IMR-90 (cell line): ENCODE results near the gene SLC66A1. TPM values are rescaled to one million over a fixed set of nuclear protein-coding genes. Genes with fewer than 3 reads are reported as not detected.

Experiments used
- ATAC-seq: fragments of 200-7000 bp; cut with Tn5 transposase; 2 replicates; pipeline ENCODE4 v1.9.1; 2020; ENCODE audit warnings: low read depth, mild to moderate bottlenecking, moderate library complexity
- BruUV-seq: library from RNA; stranded (reverse); fragments of 400-500 nt; replicated peaks from 2 replicates; lab custom pipeline; 2021; lab: Mats Ljungman, UMichigan
- CTCF ChIA-PET: fragments of 300-600 bp; formaldehyde crosslinking; extraction: SDS; loops from one replicate; lab custom pipeline; 2021; ENCODE audit warnings: antibody characterized with exemption; lab: Yijun Ruan, JAX
- POLR2A ChIA-PET: fragments of 300-600 bp; sonication (Branson Sonifier 250); formaldehyde crosslinking; loops from one replicate; lab custom pipeline; 2022; ENCODE audit warnings: antibody characterized with exemption; ENCODE audit not compliant: unreplicated experiment; lab: Charles Lee
- DNase-seq: peaks from one replicate; pipeline ENCODE4 v3.0.0; 2013
- H2AFZ ChIP-seq: replicated peaks from 2 replicates; pipeline ENCODE3; 2013; ENCODE audit warnings: low read length, mild to moderate bottlenecking; ENCODE audit not compliant: poor library complexity
- H2AK5ac ChIP-seq: 2 replicates; pipeline ENCODE4 v1.6.1; 2013; ENCODE audit warnings: low read depth, low read length, inconsistent platforms
- H2AK9ac ChIP-seq: replicated peaks from 2 replicates; pipeline ENCODE3; 2013; ENCODE audit warnings: mild to moderate bottlenecking, low read depth, low read length, moderate library complexity; ENCODE audit not compliant: poor library complexity
- H2BK120ac ChIP-seq: 2 replicates; pipeline ENCODE4 v1.6.1; 2013; ENCODE audit warnings: low read depth, low read length, inconsistent platforms
- H2BK15ac ChIP-seq: 3 replicates; pipeline ENCODE4 v1.6.1; 2013; ENCODE audit warnings: low read depth, low read length, inconsistent platforms
- H2BK20ac ChIP-seq: 2 replicates; pipeline ENCODE4 v1.6.1; 2013; ENCODE audit warnings: low read depth, mild to moderate bottlenecking, inconsistent platforms, low read length, moderate library complexity
- H2BK5ac ChIP-seq: 2 replicates; pipeline ENCODE4 v1.6.1; 2013; ENCODE audit warnings: mild to moderate bottlenecking, low read depth, low read length, inconsistent platforms; ENCODE audit not compliant: poor library complexity, severe bottlenecking
- H3K14ac ChIP-seq: replicated peaks from 2 replicates; pipeline ENCODE4 v1.6.1; 2013; ENCODE audit warnings: low read depth, low read length, inconsistent platforms
- H3K18ac ChIP-seq: 2 replicates; pipeline ENCODE4 v1.6.1; 2013; ENCODE audit warnings: low read depth, low read length, control low read depth
- H3K23ac ChIP-seq: 2 replicates; pipeline ENCODE4 v1.6.1; 2013; ENCODE audit warnings: low read depth, low read length, inconsistent platforms
- H3K27ac ChIP-seq: 2 replicates; pipeline ENCODE4 v1.5.1; 2013; ENCODE audit warnings: mild to moderate bottlenecking, control low read depth, low read length; ENCODE audit not compliant: insufficient read depth
- H3K27me3 ChIP-seq: 2 replicates; pipeline ENCODE4 v1.6.1; 2013; ENCODE audit warnings: low read length; ENCODE audit not compliant: control insufficient read depth, insufficient read depth
- H3K36me3 ChIP-seq: 2 replicates; pipeline ENCODE4 v1.6.1; 2013; ENCODE audit warnings: low read length, mixed read lengths; ENCODE audit not compliant: control insufficient read depth, insufficient read depth
- H3K4ac ChIP-seq: 2 replicates; pipeline ENCODE4 v1.6.1; 2013; ENCODE audit warnings: low read depth, low read length, inconsistent platforms
- H3K4me1 ChIP-seq: 2 replicates; pipeline ENCODE4 v1.6.1; 2013; ENCODE audit warnings: low read length, mixed read lengths; ENCODE audit not compliant: control insufficient read depth, insufficient read depth
- H3K4me2 ChIP-seq: 2 replicates; pipeline ENCODE4 v1.6.1; 2013; ENCODE audit warnings: low read depth, mild to moderate bottlenecking, control low read depth, low read length, moderate library complexity
- H3K4me3 ChIP-seq: 2 replicates; pipeline ENCODE4 v1.5.1; 2013; ENCODE audit warnings: low read depth, mild to moderate bottlenecking, control low read depth, low read length, moderate library complexity; ENCODE audit not compliant: insufficient read depth
- H3K56ac ChIP-seq: 2 replicates; pipeline ENCODE4 v1.6.1; 2013; ENCODE audit warnings: low read length, inconsistent platforms; ENCODE audit not compliant: insufficient read depth; ENCODE audit errors: extremely low read depth
- H3K79me1 ChIP-seq, 2 experiments: 2 replicates each; pipeline ENCODE4 v1.6.1; 2013; ENCODE audit warnings: low read length in 2 of 2, inconsistent platforms in 1 of 2, low read depth in 1 of 2
- H3K9ac ChIP-seq: 2 replicates; pipeline ENCODE4 v1.6.1; 2013; ENCODE audit warnings: low read depth, low read length, control low read depth
- H3K9me1 ChIP-seq: 2 replicates; pipeline ENCODE4 v1.6.1; 2013; ENCODE audit warnings: low read length, inconsistent platforms; ENCODE audit not compliant: insufficient read depth
- H3K9me3 ChIP-seq: 2 replicates; pipeline ENCODE4 v1.6.1; 2013; ENCODE audit warnings: low read length; ENCODE audit not compliant: control insufficient read depth, insufficient read depth
- H4K20me1 ChIP-seq: 2 replicates; pipeline ENCODE4 v1.6.1; 2013; ENCODE audit warnings: low read length, inconsistent platforms; ENCODE audit not compliant: insufficient read depth
- H4K5ac ChIP-seq: 2 replicates; pipeline ENCODE4 v1.6.1; 2013; ENCODE audit warnings: mild to moderate bottlenecking, low read depth, low read length, control low read depth
- H4K8ac ChIP-seq, 2 experiments: 2 replicates each; pipeline ENCODE4 v1.6.1; 2013; ENCODE audit warnings: low read depth in 2 of 2, low read length in 2 of 2, control low read depth in 1 of 2, inconsistent platforms in 1 of 2
- H4K91ac ChIP-seq: 2 replicates; pipeline ENCODE4 v1.6.1; 2013; ENCODE audit warnings: low read depth, low read length, inconsistent platforms; ENCODE audit not compliant: insufficient read depth
- BHLHE40 ChIP-seq: fragments of 150-350 bp; IDR thresholded peaks from 2 replicates; pipeline ENCODE4 v1.6.1; 2016; ENCODE audit warnings: mild to moderate bottlenecking, low read depth, low read length
- CEBPB ChIP-seq: IDR thresholded peaks from 2 replicates; pipeline ENCODE4 v1.6.1; 2012; ENCODE audit warnings: low read depth, low read length, improper control_type of control experiment
- ELK1 ChIP-seq: fragments of 150-350 bp; IDR thresholded peaks from 2 replicates; pipeline ENCODE4 v1.6.1; 2016; ENCODE audit warnings: low read depth, mild to moderate bottlenecking, low read length, moderate library complexity, borderline replicate concordance
- FOS ChIP-seq: fragments of 150-350 bp; IDR thresholded peaks from 2 replicates; pipeline ENCODE4 v1.6.1; 2016; ENCODE audit warnings: low read depth, low read length
- MAFK ChIP-seq: IDR thresholded peaks from 2 replicates; pipeline ENCODE4 v1.6.1; 2012; ENCODE audit warnings: low read depth, low read length, improper control_type of control experiment
- MAZ ChIP-seq: IDR thresholded peaks from 2 replicates; pipeline ENCODE4 v1.6.1; 2012; ENCODE audit warnings: low read depth, mild to moderate bottlenecking, low read length, improper control_type of control experiment, moderate library complexity, borderline replicate concordance
- POLR2A ChIP-seq: IDR thresholded peaks from 2 replicates; pipeline ENCODE4 v1.6.1; 2012; ENCODE audit warnings: mild to moderate bottlenecking, low read depth, low read length
- RAD21 ChIP-seq: IDR thresholded peaks from 2 replicates; pipeline ENCODE4 v1.6.1; 2012; ENCODE audit warnings: low read length, improper control_type of control experiment
- RCOR1 ChIP-seq: IDR thresholded peaks from 2 replicates; pipeline ENCODE4 v1.6.1; 2012; ENCODE audit warnings: mild to moderate bottlenecking, low read length, improper control_type of control experiment; ENCODE audit not compliant: insufficient replicate concordance
- RFX5 ChIP-seq: IDR thresholded peaks from 2 replicates; pipeline ENCODE4 v1.8.0; 2012; ENCODE audit warnings: low read depth, mild to moderate bottlenecking, low read length, moderate library complexity
- WGBS, 2 experiments: methylation state at CpG; one replicate each; pipeline versions ENCODE4 v1.1.5 to v1.1.7; 2013; ENCODE audit warnings: missing lambda C conversion rate in 2 of 2; ENCODE audit not compliant: insufficient read length in 1 of 2; ENCODE audit errors: extremely low coverage in 2 of 2; 5-methylcytosine and 5-hydroxymethylcytosine counted together
- dilution Hi-C: fragments of 300-500 bp; cut with HindIII; formaldehyde crosslinking; loops from one replicate; pipeline ENCODE4 v1.14.3; 2018; ENCODE audit warnings: low sequenced_read_pairs; ENCODE audit not compliant: unreplicated experiment
- in situ Hi-C: fragments of 300-500 bp; cut with MboI; formaldehyde crosslinking; loops from 3 replicates; pipeline ENCODE4 v1.14.3; 2019; ENCODE audit warnings: low sequenced_read_pairs, inconsistent platforms, mixed read lengths
- intact Hi-C: fragments of 100-400 bp; cut with micrococcal nuclease; formaldehyde crosslinking; loops from 2 replicates; pipeline ENCODE4 v1.10.0; 2022
- polyA plus RNA-seq, 3 experiments: library from polyadenylated mRNA; depleted of rRNA; stranded (reverse); fragments of >200 nt; gene quantifications; 2 replicates each; pipeline ENCODE4 v1.2.3, GENCODE V29; 2012; ENCODE audit warnings: low replicate concordance in 1 of 3
- total RNA-seq: library from RNA; depleted of rRNA; stranded (reverse); fragments of >200 nt; gene quantifications from 2 replicates; pipeline ENCODE4 v1.2.3, GENCODE V29; 2012

Gene SLC66A1
- total and polyA plus RNA-seq, 2 of the 4 experiments (the other 2 are of a cell fraction) = 6.8 to 18.9 TPM

DNA sequence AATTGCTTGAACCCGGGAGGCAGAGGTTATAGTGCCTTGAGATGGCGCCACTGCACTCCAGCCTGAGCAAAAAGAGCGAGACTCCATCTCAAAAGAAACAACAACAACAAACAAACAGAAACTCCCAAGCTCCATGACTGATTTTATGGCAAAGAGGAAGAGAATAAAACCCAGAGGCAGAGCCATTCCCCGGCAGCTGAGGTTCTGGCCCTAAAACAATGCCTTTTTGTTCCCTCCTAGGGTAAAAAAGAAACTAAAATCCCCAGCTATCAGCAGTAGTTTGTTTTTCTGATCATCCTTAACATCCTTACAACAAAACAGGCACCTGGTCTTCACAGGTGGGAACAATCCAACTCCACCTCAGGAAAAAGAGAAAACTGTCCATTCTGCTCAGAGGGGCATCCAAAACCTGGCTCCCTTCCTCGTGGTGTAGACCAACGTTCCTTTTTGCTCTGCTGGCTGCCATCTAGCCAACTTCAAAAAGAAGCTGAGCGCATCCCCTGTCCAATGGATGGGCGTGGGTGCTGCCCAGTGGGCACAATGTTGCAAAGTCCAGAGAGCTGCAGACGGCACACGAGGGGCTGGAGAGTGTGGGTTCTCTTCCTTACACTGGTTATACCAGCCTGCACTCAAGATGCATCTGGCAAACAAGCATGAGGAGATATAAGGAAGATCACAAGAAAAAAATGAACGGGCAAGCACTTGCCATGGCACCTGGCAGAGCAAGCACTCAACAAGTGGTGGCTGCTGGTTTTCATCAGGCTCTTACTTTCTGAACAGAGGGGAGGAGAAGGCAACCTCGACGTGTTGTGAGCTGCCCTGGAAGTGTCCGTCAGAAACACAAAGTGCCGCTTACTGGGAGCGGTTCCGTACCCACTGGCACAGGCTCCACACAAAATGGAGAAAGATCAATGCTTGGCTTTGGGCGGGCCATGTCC lies 54.7 kb downstream of the SLC66A1 start:
- CTCF ChIA-PET = no interaction called here

More for the DNA sequence above, 54.7 kb downstream of the SLC66A1 start:
- Histone ChIP-seq H3K27me3 (no peaks in the 10 kb centered on the region), H3K56ac (no peak overlapping the region), H3K14ac (no peak overlapping the region), H3K79me1 (peaks cover 47 to 92% of the 10 kb centered on the region in 2 experiments), H3K4me3 (no peak overlapping the region), H2BK120ac (no peak overlapping the region), H3K18ac (no peak overlapping the region), H3K4me1 (peaks cover 3% of the 10 kb centered on the region; the same call in 1 of the 2 replicates), H4K8ac (no peak overlapping the region), H4K20me1 (peaks cover 85% of the 10 kb centered on the region), H2BK15ac (no peak overlapping the region), H2BK5ac (no peak overlapping the region), H3K9me1 (peaks cover 36% of the 10 kb centered on the region), H4K5ac (no peak overlapping the region), H3K23ac (no peak overlapping the region), H3K9me3 (no peaks in the 10 kb centered on the region), H3K9ac (no peak overlapping the region), H3K36me3 (peaks cover 35% of the 10 kb centered on the region), H2AK9ac (no peak overlapping the region), H3K4me2 (no peak overlapping the region), H2BK20ac (no peak overlapping the region), H2AFZ (no peak overlapping the region), H2AK5ac (no peak overlapping the region), H3K4ac (no peak overlapping the region), H4K91ac (no peak overlapping the region), H3K27ac (no peak overlapping the region)
- intact Hi-C loops = no loop called here
- TF ChIP-seq POLR2A (no peak), MAZ (no peak), RAD21 (no peak), BHLHE40 (no peak), FOS (no peak), ELK1 (no peak), CEBPB (no peak), RCOR1 (no peak), MAFK (no peak), RFX5 (no peak)
- no peak for ATAC-seq
- in situ Hi-C loops = no loop called here
- no TSS peak for BruUV-seq
- 100% methylated on average over 6 of the region's 18 CpGs; no CpG with 5 or more reads in 1 of the 2 experiments for WGBS, 2 experiments
- DNase-seq = no peak
- dilution Hi-C loops = no loop called here
- POLR2A ChIA-PET = no interaction called here
